A549 (cell line): ENCODE results near the gene MAFB. TPM values are rescaled to one million over a fixed set of nuclear protein-coding genes. Genes with fewer than 3 reads are reported as not detected.

Experiments used
- ATAC-seq, 2 experiments: fragments of 200-7000 bp in 1 of 2; fragments of >200 bp in 1 of 2; cut with Nextera tagmentation in 1 of 2; cut with Tn5 transposase in 1 of 2; 3 replicates each; pipeline versions ENCODE4 v1.8.0 to v1.9.1; 2018 to 2020; ENCODE audit warnings: mild to moderate bottlenecking in 1 of 2, moderate library complexity in 1 of 2
- CTCF ChIA-PET: fragments of 300-600 bp; sonication (Branson Sonifier 250); formaldehyde crosslinking; extraction: SDS; loops from one replicate; lab custom pipeline; 2021; ENCODE audit warnings: antibody characterized with exemption, inconsistent platforms; lab: Yijun Ruan, JAX
- POLR2A ChIA-PET: fragments of 350-600 bp; formaldehyde crosslinking; extraction: SDS; loops from one replicate; lab custom pipeline; 2021; ENCODE audit warnings: antibody characterized with exemption, inconsistent platforms; lab: Yijun Ruan, JAX
- DNase-seq, 2 experiments: peaks; one replicate each; pipeline versions ENCODE4 v3.0.0 to v3.0.0-alpha.2; 2011 to 2016; ENCODE audit warnings: low read depth in 1 of 2, low spot score in 1 of 2
- FAIRE-seq: peaks from 2 replicates; lab custom pipeline; 2011; peaks lifted over from hg19 to GRCh38; lab: Jason Lieb, UNC
- H3K27ac ChIP-seq, 2 experiments: fragments of >200 bp; sonication (Bioruptor Twin); formaldehyde crosslinking; 3 replicates each; pipeline ENCODE4 v1.5.1; 2016 to 2017
- H3K4me1 ChIP-seq: fragments of >200 bp; sonication (Bioruptor Twin); formaldehyde crosslinking; 3 replicates; pipeline ENCODE4 v1.6.1; 2016
- H3K4me2 ChIP-seq: fragments of >200 bp; sonication (Bioruptor Twin); formaldehyde crosslinking; 3 replicates; pipeline ENCODE4 v1.6.1; 2016
- H3K4me3 ChIP-seq: fragments of >200 bp; sonication (Bioruptor Twin); formaldehyde crosslinking; 3 replicates; pipeline ENCODE4 v1.5.1; 2016
- H3K9me3 ChIP-seq: fragments of >200 bp; sonication (Bioruptor Twin); formaldehyde crosslinking; 3 replicates; pipeline ENCODE4 v1.6.1; 2016
- BHLHE40 ChIP-seq: IDR thresholded peaks from 2 replicates; pipeline ENCODE4 v1.6.1; 2012; ENCODE audit warnings: low read depth, low read length, inconsistent platforms
- CBX2 ChIP-seq: fragments of 200-600 bp; sonication (generic); IDR thresholded peaks from 2 replicates; pipeline ENCODE4 v1.6.1; 2016; ENCODE audit warnings: low read depth, mild to moderate bottlenecking, borderline replicate concordance
- CHD2 ChIP-seq: fragments of 150-350 bp; IDR thresholded peaks from 2 replicates; pipeline ENCODE4 v1.6.1; 2014; ENCODE audit warnings: low read length; ENCODE audit not compliant: partially characterized antibody
- EP300 ChIP-seq, 2 experiments: fragments of >200 bp; sonication (Bioruptor Twin); formaldehyde crosslinking; IDR thresholded peaks; 2 replicates in 1 of 2; 3 replicates in 1 of 2; pipeline ENCODE4 v1.6.1; 2016 to 2017
- GATA3 ChIP-seq: IDR thresholded peaks from 2 replicates; pipeline ENCODE4 v1.6.1; 2012; ENCODE audit warnings: borderline replicate concordance
- HEYL ChIP-seq: fragments of 250-450 bp; sonication (Bioruptor Pico); IDR thresholded peaks from 2 replicates; pipeline ENCODE4 v1.8.0; 2021; ENCODE audit warnings: mild to moderate bottlenecking, moderate library complexity
- RAD21 ChIP-seq, 2 experiments: fragments of >200 bp in 1 of 2; sonication (Bioruptor Twin) in 1 of 2; formaldehyde crosslinking in 1 of 2; IDR thresholded peaks in 1 of 2; conservative IDR thresholded peaks in 1 of 2; 2 replicates in 1 of 2; 3 replicates in 1 of 2; pipeline ENCODE4 v1.6.1; 2012 to 2018; ENCODE audit warnings: inconsistent platforms in 1 of 2
- RARB ChIP-seq: fragments of 250-450 bp; sonication (Bioruptor Pico); IDR thresholded peaks from 2 replicates; pipeline ENCODE4 v1.8.0; 2021; ENCODE audit warnings: mild to moderate bottlenecking, moderate library complexity
- RCOR1 ChIP-seq: fragments of 150-350 bp; IDR thresholded peaks from 2 replicates; pipeline ENCODE4 v1.6.1; 2014; ENCODE audit warnings: antibody characterized with exemption, low read length, low read depth
- RFX5 ChIP-seq: fragments of 450-650 bp; IDR thresholded peaks from 2 replicates; pipeline ENCODE4 v1.7.1; 2014; ENCODE audit warnings: antibody characterized with exemption, mild to moderate bottlenecking, moderate library complexity
- SREBF2 ChIP-seq: fragments of 450-650 bp; IDR thresholded peaks from 2 replicates; pipeline ENCODE4 v1.6.1; 2014; ENCODE audit warnings: mild to moderate bottlenecking, moderate library complexity
- ZFP36 ChIP-seq: fragments of 450-650 bp; IDR thresholded peaks from 2 replicates; pipeline ENCODE4 v1.6.1; 2014; ENCODE audit warnings: borderline replicate concordance; ENCODE audit not compliant: partially characterized antibody
- ZNF302 ChIP-seq: fragments of 250-450 bp; sonication (Bioruptor Pico); IDR thresholded peaks from 2 replicates; pipeline ENCODE4 v1.9.0; 2021; ENCODE audit warnings: inconsistent platforms, mild to moderate bottlenecking, moderate library complexity
- WGBS: methylation state at CpG from one replicate; pipeline ENCODE4 v1.1.6; 2017; ENCODE audit errors: missing lambda C conversion rate; 5-methylcytosine and 5-hydroxymethylcytosine counted together
- polyA plus RNA-seq, 4 experiments: library from polyadenylated mRNA; depleted of rRNA in 3 of 4; stranded (reverse); fragments of >200 nt; fragmentation: RNase III in 1 of 4; extraction: RNeasy Plus Mini Kit Qiagen cat#74134 plus additional on column Dnase treatment in 1 of 4; gene quantifications; 2 replicates in 3 of 4; 3 replicates in 1 of 4; pipeline ENCODE4 v1.2.3, GENCODE V29; 2011 to 2017
- TF ChIP-seq, protein P1 (sequence below): fragments of 200-600 bp; sonication (generic); IDR thresholded peaks from 2 replicates; pipeline ENCODE4 v1.6.1; 2016; ENCODE audit warnings: antibody characterized with exemption, mild to moderate bottlenecking, moderate library complexity

Gene MAFB
- polyA plus RNA-seq, 2 of the 4 experiments (the other 2 are of a cell fraction) = 0.04 TPM; not detected in 1

DNA sequence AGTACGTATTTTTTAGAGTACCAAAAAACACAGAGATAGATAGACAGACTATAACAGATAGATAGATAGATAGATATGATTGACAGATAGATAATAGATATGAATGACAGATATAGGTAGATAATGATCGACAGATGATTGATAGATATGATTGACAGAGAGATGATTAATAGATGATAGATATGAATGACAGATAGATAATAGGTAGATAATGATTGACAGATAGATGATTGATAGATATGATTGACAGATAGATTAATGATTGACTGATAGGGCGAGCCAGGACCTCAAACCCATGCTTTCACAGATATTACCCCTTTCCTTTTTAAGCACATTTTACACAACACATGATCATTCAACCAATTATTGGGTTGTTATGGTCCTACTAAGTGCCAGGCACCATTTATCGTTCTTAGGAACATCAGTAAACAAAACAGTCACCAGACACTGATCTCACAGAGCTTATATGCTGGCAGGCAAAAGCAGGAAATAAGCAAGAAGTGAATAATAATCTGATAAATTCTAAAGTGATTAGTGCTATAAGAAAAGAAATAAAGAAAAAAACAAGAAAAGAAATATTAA lies 11.6 kb downstream of the MAFB start:
- POLR2A ChIA-PET = interaction anchor here (0.7 kb wide), 1 partner anchor 1542 kb away, joined by 3 read pairs; no protein-coding TSS in a partner anchor
- CTCF ChIA-PET = interaction anchor here (0.8 to 1.8 kb wide), 4 partner anchors 12 to 1413 kb away, joined by 3 to 8 read pairs (median 4); no protein-coding TSS in a partner anchor
- Histone ChIP-seq H3K4me3 (no peak overlapping the region), H3K27ac (no peak overlapping the region), H3K4me1 (no peaks in the 10 kb centered on the region), H3K9me3 (no peaks in the 10 kb centered on the region), H3K4me2 (no peak overlapping the region)
- ATAC-seq = no peak
- WGBS = 5% methylated on average over 4 of the region's 4 CpGs
- FAIRE-seq = no peak
- TF ChIP-seq RAD21 (conservative IDR thresholded peaks at IDR 0.05 in 1 of 2, IDR thresholded peaks at IDR 0.05 in 1 of 2) (no peak), ZNF302 (CRISPR knock-in tag) (no peak)
- TF ChIP-seq, protein P1, sequence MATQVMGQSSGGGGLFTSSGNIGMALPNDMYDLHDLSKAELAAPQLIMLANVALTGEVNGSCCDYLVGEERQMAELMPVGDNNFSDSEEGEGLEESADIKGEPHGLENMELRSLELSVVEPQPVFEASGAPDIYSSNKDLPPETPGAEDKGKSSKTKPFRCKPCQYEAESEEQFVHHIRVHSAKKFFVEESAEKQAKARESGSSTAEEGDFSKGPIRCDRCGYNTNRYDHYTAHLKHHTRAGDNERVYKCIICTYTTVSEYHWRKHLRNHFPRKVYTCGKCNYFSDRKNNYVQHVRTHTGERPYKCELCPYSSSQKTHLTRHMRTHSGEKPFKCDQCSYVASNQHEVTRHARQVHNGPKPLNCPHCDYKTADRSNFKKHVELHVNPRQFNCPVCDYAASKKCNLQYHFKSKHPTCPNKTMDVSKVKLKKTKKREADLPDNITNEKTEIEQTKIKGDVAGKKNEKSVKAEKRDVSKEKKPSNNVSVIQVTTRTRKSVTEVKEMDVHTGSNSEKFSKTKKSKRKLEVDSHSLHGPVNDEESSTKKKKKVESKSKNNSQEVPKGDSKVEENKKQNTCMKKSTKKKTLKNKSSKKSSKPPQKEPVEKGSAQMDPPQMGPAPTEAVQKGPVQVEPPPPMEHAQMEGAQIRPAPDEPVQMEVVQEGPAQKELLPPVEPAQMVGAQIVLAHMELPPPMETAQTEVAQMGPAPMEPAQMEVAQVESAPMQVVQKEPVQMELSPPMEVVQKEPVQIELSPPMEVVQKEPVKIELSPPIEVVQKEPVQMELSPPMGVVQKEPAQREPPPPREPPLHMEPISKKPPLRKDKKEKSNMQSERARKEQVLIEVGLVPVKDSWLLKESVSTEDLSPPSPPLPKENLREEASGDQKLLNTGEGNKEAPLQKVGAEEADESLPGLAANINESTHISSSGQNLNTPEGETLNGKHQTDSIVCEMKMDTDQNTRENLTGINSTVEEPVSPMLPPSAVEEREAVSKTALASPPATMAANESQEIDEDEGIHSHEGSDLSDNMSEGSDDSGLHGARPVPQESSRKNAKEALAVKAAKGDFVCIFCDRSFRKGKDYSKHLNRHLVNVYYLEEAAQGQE = no peak
- DNase-seq = no peak

GRCh38 chr20:40676491-40677269 lies 12.4 kb downstream of the MAFB start:
- Histone ChIP-seq H3K4me3 (no peak overlapping the region), H3K27ac (no peak overlapping the region), H3K4me2 (peak overlapping the region; percentile 33; the same call in 1 of the 3 replicates), H3K9me3 (no peaks in the 10 kb centered on the region), H3K4me1 (no peaks in the 10 kb centered on the region)
- POLR2A ChIA-PET = no interaction called here
- DNase-seq = no peak
- TF ChIP-seq HEYL (CRISPR knock-in tag) (no peak), GATA3 (no peak), BHLHE40 (no peak)
- no peak for ATAC-seq
- WGBS = 9% methylated on average over 7 of the region's 7 CpGs
- CTCF ChIA-PET = interaction anchor here (0.8 to 1.0 kb wide), 2 partner anchors 13 to 1412 kb away, joined by 3 to 5 read pairs; no protein-coding TSS in a partner anchor
- no peak for FAIRE-seq

DNA sequence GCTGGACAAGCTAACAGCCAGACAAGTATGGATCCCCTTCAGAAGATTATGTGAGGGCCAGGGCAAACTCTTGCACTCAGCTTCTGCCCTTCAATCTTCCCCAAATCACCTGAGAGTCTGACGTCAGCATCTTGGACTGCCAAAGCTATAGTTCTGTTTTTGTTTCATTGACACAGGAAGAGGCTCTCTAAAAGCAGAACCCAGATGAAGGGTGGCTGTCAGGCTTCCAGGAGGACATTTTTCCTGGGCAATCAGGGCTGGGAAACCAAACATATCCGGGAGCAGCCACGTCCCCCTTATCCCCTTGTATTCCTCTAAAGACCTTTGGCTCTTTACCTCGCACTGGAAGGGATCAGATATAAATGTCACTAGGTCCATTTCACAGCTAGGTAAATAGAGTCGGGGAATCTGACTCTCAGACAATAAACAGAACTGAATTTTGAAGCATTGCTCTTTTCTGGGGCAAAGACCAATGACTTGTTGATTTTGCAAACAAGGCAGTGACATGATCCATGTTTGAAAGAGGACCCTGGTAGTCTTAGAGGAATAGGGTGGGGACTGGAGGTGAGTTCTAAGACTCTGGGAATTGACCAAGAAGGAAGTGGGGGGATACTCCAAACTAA lies 13.3 kb downstream of the MAFB start:
- no peak for DNase-seq
- TF ChIP-seq CHD2 (no peak), CBX2 (no peak), ZFP36 (no peak), RARB (no peak), RFX5 (no peak), GATA3 (no peak), SREBF2 (no peak), EP300 (IDR thresholded peaks at IDR 0.05) (no peak), RCOR1 (no peak)
- TF ChIP-seq, protein P1 = no peak
- no peaks in the 10 kb centered on the region for H3K9me3 ChIP-seq
- no peak overlapping the region for H3K4me3 ChIP-seq
- WGBS = 2% methylated on average over 5 of the region's 5 CpGs
- CTCF ChIA-PET = no interaction called here
- ATAC-seq = no peak
- POLR2A ChIA-PET = no interaction called here
- FAIRE-seq = no peak
- no peaks in the 10 kb centered on the region for H3K4me1 ChIP-seq
- no peak overlapping the region for H3K27ac ChIP-seq
- no peak overlapping the region for H3K4me2 ChIP-seq
